HepG2 (cell line): ENCODE data around the gene AKAP6. TPM values are rescaled to one million over a fixed set of nuclear protein-coding genes. Genes with fewer than 3 reads are reported as not detected.

ENCODE experiments used
- HNRNPK ChIP-seq: fragments of 200-400 bp; formaldehyde crosslinking; IDR thresholded peaks from 2 replicates; pipeline ENCODE4 v1.6.1; 2018; ENCODE audit warnings: low read length, low read depth, moderate library complexity, mild to moderate bottlenecking; ENCODE audit not compliant: poor library complexity, severe bottlenecking
- KLF6 ChIP-seq: IDR thresholded peaks from 2 replicates; pipeline ENCODE4 v1.8.0; 2016; ENCODE audit warnings: missing biosample characterization, missing genetic modification reagents
- NR2F2 ChIP-seq: IDR thresholded peaks from 2 replicates; pipeline ENCODE4 v1.6.1; 2012; ENCODE audit warnings: low read depth, inconsistent platforms, borderline replicate concordance
- RBAK ChIP-seq: sonication (generic); formaldehyde crosslinking; IDR thresholded peaks from 2 replicates; pipeline ENCODE4 v1.5.1; 2020; ENCODE audit warnings: mild to moderate bottlenecking, missing genetic modification reagents
- SATB2 ChIP-seq: sonication (generic); formaldehyde crosslinking; IDR thresholded peaks from 2 replicates; pipeline ENCODE4 v1.5.0; 2020; ENCODE audit warnings: missing genetic modification reagents
- TCF7 ChIP-seq: sonication (generic); IDR thresholded peaks from 2 replicates; pipeline ENCODE4 v1.6.1; 2016; ENCODE audit warnings: antibody characterized with exemption, low read depth
- THRA ChIP-seq: sonication (generic); formaldehyde crosslinking; IDR thresholded peaks from 2 replicates; pipeline ENCODE4 v1.4.0; 2020; ENCODE audit warnings: missing genetic modification reagents, borderline replicate concordance
- ZBTB10 ChIP-seq: sonication (generic); formaldehyde crosslinking; IDR thresholded peaks from 2 replicates; pipeline ENCODE4 v1.4.0; 2020; ENCODE audit warnings: missing genetic modification reagents, borderline replicate concordance
- ZNF24 ChIP-seq: fragments of 450-650 bp; IDR thresholded peaks from 2 replicates; pipeline ENCODE4 v1.6.1; 2017; ENCODE audit warnings: antibody characterized with exemption, mild to moderate bottlenecking
- ZNF530 ChIP-seq: sonication (generic); formaldehyde crosslinking; IDR thresholded peaks from 2 replicates; pipeline ENCODE4 v1.5.0; 2020; ENCODE audit warnings: low read depth, mild to moderate bottlenecking, missing genetic modification reagents
- ZNF563 ChIP-seq: sonication (generic); formaldehyde crosslinking; IDR thresholded peaks from 2 replicates; pipeline ENCODE4 v1.8.0; 2022; ENCODE audit warnings: mild to moderate bottlenecking, moderate library complexity, missing genetic modification reagents
- polyA plus RNA-seq, 8 experiments: library from polyadenylated mRNA; depleted of rRNA in 3 of 8; stranded (reverse) in 7 of 8; unstranded in 1 of 8; fragments of >200 nt; fragmentation: Illumina TruSeq in 4 of 8; extraction: Trizol in 4 of 8; gene quantifications; 2 replicates each; pipeline versions ENCODE4 v1.2.1 to v1.2.3, GENCODE V29; 2011 to 2016; ENCODE audit warnings: low read depth in 4 of 8, missing spikeins in 1 of 8, mixed read lengths in 1 of 8; ENCODE audit not compliant: insufficient read depth in 1 of 8
- total RNA-seq, 5 experiments: library from RNA; depleted of rRNA; stranded (reverse); fragments of >200 nt; fragmentation: Illumina TruSeq; extraction: Trizol; gene quantifications; 2 replicates each; pipeline ENCODE4 v1.2.3, GENCODE V29; 2016; ENCODE audit warnings: low read depth in 1 of 5

AKAP6 gene
- total and polyA plus RNA-seq, 2 of the 13 experiments (the other 11 are each of a cell fraction or from before 2014, with no cell fraction given): 1.4 TPM

GRCh38 chr14:32784405-32784804, 455.3 kb downstream of the AKAP6 start (continued):
- TF ChIP-seq ZNF24 (no peak), NR2F2 (no peak), HNRNPK (no peak), ZNF530 (CRISPR knock-in tag) (no peak), THRA (CRISPR knock-in tag) (no peak), RBAK (CRISPR knock-in tag) (no peak), KLF6 (CRISPR knock-in tag) (no peak), TCF7 (no peak), ZNF563 (CRISPR knock-in tag) (no peak), ZBTB10 (CRISPR knock-in tag) (no peak), SATB2 (CRISPR knock-in tag) (no peak)
